ENCODE measurements around the gene KATNAL1.

- TF ChIP-seq CTCF (IDR thresholded peaks at IDR 0.05; ENCODE audit: low read depth, low read length, poor library complexity, severe bottlenecking), result no peak
- TF ChIP-seq EZH2phosphoT487 (IDR thresholded peaks at IDR 0.05; ENCODE audit: borderline replicate concordance, low read length), result no peak
Measured at GRCh38 chr13:30274083-30274482, 33.3 kb downstream of the KATNAL1 start.

All from DOHH2 (cell line).